ENCODE results near the gene GNB3. TPM values are rescaled to one million over a fixed set of nuclear protein-coding genes. Genes with fewer than 3 reads are reported as not detected.

Gene GNB3
- total RNA-seq, 1 experiment from 2014 or later = 8.7 TPM

DNA sequence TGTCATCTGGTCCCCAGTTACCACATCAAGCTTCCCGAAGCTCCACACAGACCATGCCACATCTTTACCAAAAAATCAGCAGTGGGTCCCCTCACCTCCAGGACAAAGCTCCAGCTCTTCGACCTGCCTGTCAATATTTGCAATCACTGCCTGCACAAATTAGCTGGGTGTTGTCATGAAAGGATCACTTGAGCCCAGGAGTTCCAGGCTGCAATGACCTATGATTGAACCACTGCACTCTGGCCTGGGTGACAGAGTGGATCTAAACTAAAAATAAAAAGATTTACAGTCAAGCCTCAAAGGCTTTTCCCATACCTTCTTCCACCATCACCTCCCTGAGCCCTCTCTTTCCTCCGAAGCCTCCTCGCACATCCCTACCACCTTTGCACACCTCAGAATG, 44.1 kb upstream of the GNB3 start:
- no peak overlapping the region for H2AFZ ChIP-seq (ENCODE audit: low read depth, low read length, poor library complexity, severe bottlenecking)
- H3K4me3 ChIP-seq (replicated peaks in 1 of 2; ENCODE audit: low read depth in 1 of 2, low read length in 2 of 2) = no peak overlapping the region
- POLR2A ChIA-PET = interaction anchor here (0.8 kb wide), 1 partner anchor 30 kb away, joined by 3 read pairs; no protein-coding TSS in a partner anchor
- ATAC-seq = no peak
- H3K27me3 ChIP-seq (ENCODE audit: insufficient read depth, low read length) = no peaks in the 10 kb centered on the region
- no peaks in the 10 kb centered on the region for H3K4me1 ChIP-seq (ENCODE audit: control insufficient read depth in 1 of 2, insufficient read depth in 2 of 2, low read length in 2 of 2)
- H3K4me2 ChIP-seq (ENCODE audit: low read length) = no peak overlapping the region
- BruUV-seq (replicated peaks) = no TSS peak
- RAD21 ChIA-PET (ENCODE audit: low non-redundant PET in 1 of 2, low total read pairs in 2 of 2, uncharacterized antibody in 2 of 2, unreplicated experiment in 2 of 2) = no interaction called here
- no peak overlapping the region for H3K9ac ChIP-seq (ENCODE audit: low read length)
- no peaks in the 10 kb centered on the region for H3K9me2 ChIP-seq (ENCODE audit: insufficient read depth)
- no peaks in the 10 kb centered on the region for H3K79me2 ChIP-seq (ENCODE audit: insufficient read depth, low read length)
- TF ChIP-seq, protein P1, sequence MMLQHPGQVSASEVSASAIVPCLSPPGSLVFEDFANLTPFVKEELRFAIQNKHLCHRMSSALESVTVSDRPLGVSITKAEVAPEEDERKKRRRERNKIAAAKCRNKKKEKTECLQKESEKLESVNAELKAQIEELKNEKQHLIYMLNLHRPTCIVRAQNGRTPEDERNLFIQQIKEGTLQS (IDR thresholded peaks at IDR 0.05) = no peak
- TF ChIP-seq YY1 (IDR thresholded peaks at IDR 0.05; ENCODE audit: extremely low read depth, insufficient replicate concordance, low read depth, low read length) (no peak), TCF7L2 (IDR thresholded peaks at IDR 0.05; ENCODE audit: borderline replicate concordance, extremely low read depth, insufficient read depth, insufficient read length) (no peak), SIN3A (IDR thresholded peaks at IDR 0.05; ENCODE audit: low read depth) (no peak), EZH2 (IDR thresholded peaks at IDR 0.05) (no peak), SP1 (IDR thresholded peaks at IDR 0.05; ENCODE audit: low read depth) (no peak), ZNF274 (IDR thresholded peaks at IDR 0.05; ENCODE audit: low read depth, low read length) (no peak)
- H4K20me1 ChIP-seq (ENCODE audit: insufficient read depth) = no peaks in the 10 kb centered on the region
- H3K9me3 ChIP-seq (ENCODE audit: control insufficient read depth in 1 of 2, insufficient read depth in 1 of 2, low read depth in 1 of 2, low read length in 2 of 2) = no peaks in the 10 kb centered on the region
- intact Hi-C loops (cut with micrococcal nuclease) = no loop called here
- no peaks in the 10 kb centered on the region for H3K36me3 ChIP-seq (ENCODE audit: control insufficient read depth in 1 of 2, insufficient read depth in 2 of 2, low read length in 2 of 2)
- CTCF ChIA-PET = no interaction called here
- no peak overlapping the region for H3K27ac ChIP-seq (ENCODE audit: low read depth, low read length)
- DNase-seq (ENCODE audit: low read depth, low spot score) = no peak

DNA sequence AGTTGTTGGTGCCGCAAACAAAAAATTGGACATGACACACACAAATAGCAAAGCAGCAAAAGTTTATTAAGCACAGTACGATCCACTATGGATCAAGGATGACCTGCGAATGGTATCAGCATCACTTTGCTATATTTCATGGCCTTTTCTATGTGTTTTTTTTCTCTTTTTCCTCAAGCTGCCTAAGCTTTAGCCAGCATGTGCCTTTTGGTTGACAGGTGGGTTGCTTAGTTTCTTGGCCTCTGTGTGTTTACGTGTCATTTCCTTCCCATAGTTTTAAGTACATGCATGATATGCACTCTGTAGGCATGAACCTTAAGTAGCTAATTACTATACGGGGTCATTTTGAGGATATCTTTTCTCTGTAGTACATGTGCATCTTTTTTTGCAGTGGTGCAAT, 41.6 kb upstream of the GNB3 start:
- H3K9ac ChIP-seq (ENCODE audit: low read length) = no peak overlapping the region
- H4K20me1 ChIP-seq (ENCODE audit: insufficient read depth) = no peaks in the 10 kb centered on the region
- H3K36me3 ChIP-seq (ENCODE audit: control insufficient read depth in 1 of 2, insufficient read depth in 2 of 2, low read length in 2 of 2) = no peaks in the 10 kb centered on the region
- no peak overlapping the region for H3K4me3 ChIP-seq (replicated peaks in 1 of 2; ENCODE audit: low read depth in 1 of 2, low read length in 2 of 2)
- H3K4me1 ChIP-seq (ENCODE audit: control insufficient read depth in 1 of 2, insufficient read depth in 2 of 2, low read length in 2 of 2) = no peaks in the 10 kb centered on the region
- no peak for TF ChIP-seq YY1 (IDR thresholded peaks at IDR 0.05; ENCODE audit: extremely low read depth, insufficient replicate concordance, low read depth, low read length)
- no peak for TF ChIP-seq EZH2 (IDR thresholded peaks at IDR 0.05)
- TF ChIP-seq RAD21 (IDR thresholded peaks at IDR 0.05; ENCODE audit: low read depth) = no peak
- TF ChIP-seq SIN3A (IDR thresholded peaks at IDR 0.05; ENCODE audit: low read depth) = no peak
- TF ChIP-seq ZNF274 (IDR thresholded peaks at IDR 0.05; ENCODE audit: low read depth, low read length) = no peak
- no peak for TF ChIP-seq EZH2phosphoT487 (IDR thresholded peaks at IDR 0.05; ENCODE audit: borderline replicate concordance)
- no peaks in the 10 kb centered on the region for H3K79me2 ChIP-seq (ENCODE audit: insufficient read depth, low read length)
- H3K9me3 ChIP-seq (ENCODE audit: control insufficient read depth in 1 of 2, insufficient read depth in 1 of 2, low read depth in 1 of 2, low read length in 2 of 2) = no peaks in the 10 kb centered on the region
- CTCF ChIA-PET = no interaction called here
- DNase-seq (ENCODE audit: low read depth, low spot score) (no peak), ATAC-seq (no peak)
- intact Hi-C loops (cut with micrococcal nuclease) = no loop called here
- no peaks in the 10 kb centered on the region for H3K27me3 ChIP-seq (ENCODE audit: insufficient read depth, low read length)
- POLR2A ChIA-PET = no interaction called here
- H3K9me2 ChIP-seq (ENCODE audit: insufficient read depth) = no peaks in the 10 kb centered on the region
- RAD21 ChIA-PET (ENCODE audit: low non-redundant PET in 1 of 2, low total read pairs in 2 of 2, uncharacterized antibody in 2 of 2, unreplicated experiment in 2 of 2) = no interaction called here
- no peak overlapping the region for H3K4me2 ChIP-seq (ENCODE audit: low read length)
- no peak overlapping the region for H2AFZ ChIP-seq (ENCODE audit: low read depth, low read length, poor library complexity, severe bottlenecking)
- no peak overlapping the region for H3K27ac ChIP-seq (ENCODE audit: low read depth, low read length)
- BruUV-seq (replicated peaks) = no TSS peak

Measured in HCT116 (cell line).